Large intestine (tissue), 3 donors: ENCODE measurements around the gene CD209. TPM values are rescaled to one million over a fixed set of nuclear protein-coding genes. Genes with fewer than 3 reads are reported as not detected.

Source experiments
- DNase-seq, 2 donors: peaks; one replicate each; pipeline versions ENCODE4 v3.0.0 to v3.0.0-alpha.2; 2013
- H3K27ac ChIP-seq: one replicate; pipeline ENCODE4 v1.5.1; 2013; ENCODE audit warnings: low read length
- H3K27me3 ChIP-seq: 2 replicates; pipeline ENCODE4 v1.6.1; 2013; ENCODE audit warnings: low read length; ENCODE audit not compliant: control insufficient read depth, insufficient read depth
- H3K36me3 ChIP-seq: 2 replicates; pipeline ENCODE4 v1.6.1; 2013; ENCODE audit warnings: low read length; ENCODE audit not compliant: control insufficient read depth, insufficient read depth
- H3K4me1 ChIP-seq: one replicate; pipeline ENCODE4 v1.6.1; 2013; ENCODE audit warnings: low read length; ENCODE audit not compliant: control insufficient read depth, insufficient read depth
- H3K4me3 ChIP-seq: one replicate; pipeline ENCODE4 v1.5.1; 2013; ENCODE audit warnings: low read length
- H3K9me3 ChIP-seq: one replicate; pipeline ENCODE4 v1.6.1; 2013; ENCODE audit warnings: mild to moderate bottlenecking, low read depth, low read length, moderate library complexity; ENCODE audit not compliant: control insufficient read depth
- WGBS: methylation state at CpG from one replicate; pipeline ENCODE4 v1.1.5; 2013; ENCODE audit warnings: low lambda C conversion rate; ENCODE audit not compliant: insufficient coverage; 5-methylcytosine and 5-hydroxymethylcytosine counted together
- polyA plus RNA-seq: library from polyadenylated mRNA; unstranded; fragments of 120-200 nt; gene quantifications from one replicate; pipeline ENCODE4 v1.2.1, GENCODE V29; 2013

CD209 gene
- polyA plus RNA-seq, 1 donor = 14.4 TPM

DNA sequence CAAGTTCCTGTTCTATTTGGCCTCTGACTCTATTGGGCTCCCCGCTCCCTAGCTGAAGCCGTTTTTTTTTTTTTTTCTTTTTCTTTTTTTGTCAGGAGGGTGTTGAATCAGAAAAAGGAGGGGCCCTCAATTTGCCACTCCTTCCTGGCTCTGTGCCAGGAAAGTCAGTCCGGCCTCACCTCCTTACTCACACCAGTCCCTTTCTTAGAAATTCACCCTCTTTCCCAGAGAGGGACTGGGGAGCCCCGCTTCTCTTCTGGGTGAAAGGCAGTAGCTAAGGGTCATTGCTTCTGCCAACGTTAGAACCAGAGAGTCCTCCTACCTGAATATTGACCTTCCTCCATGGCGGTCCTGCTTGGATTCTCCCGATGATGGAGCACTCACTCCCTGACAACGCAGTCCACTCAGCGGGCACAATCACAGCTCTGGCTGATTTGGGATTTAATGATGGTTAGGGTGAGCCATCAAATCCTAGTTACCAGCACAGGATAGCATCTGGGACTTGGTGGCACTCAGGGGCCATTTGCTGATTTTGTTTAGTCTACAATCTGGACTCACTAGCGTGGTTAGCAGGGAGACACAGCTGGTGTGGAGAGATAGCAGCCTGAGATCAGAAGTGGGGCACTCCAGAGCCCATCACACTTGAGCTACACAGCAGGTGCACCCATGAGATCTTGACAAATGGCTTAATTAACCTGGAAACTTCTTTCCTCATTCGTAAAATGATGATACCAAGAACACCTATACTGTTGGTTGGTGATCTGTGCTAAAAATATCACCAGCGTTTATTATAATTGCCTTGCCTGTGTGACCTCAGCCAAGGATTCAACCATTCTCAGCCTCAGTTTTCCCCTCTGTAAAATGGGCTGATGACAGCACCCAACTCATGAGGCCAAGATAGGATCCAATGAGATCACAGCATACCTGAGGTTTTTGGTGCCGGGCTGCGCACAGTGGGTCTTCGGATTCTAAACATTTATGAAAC, 47.6 kb downstream of the CD209 start:
- Histone ChIP-seq H3K27ac (no peak overlapping the region), H3K27me3 (peaks cover 10% of the 10 kb centered on the region)
- no CpG with 5 or more reads among the region's 15 CpGs for WGBS

DNA sequence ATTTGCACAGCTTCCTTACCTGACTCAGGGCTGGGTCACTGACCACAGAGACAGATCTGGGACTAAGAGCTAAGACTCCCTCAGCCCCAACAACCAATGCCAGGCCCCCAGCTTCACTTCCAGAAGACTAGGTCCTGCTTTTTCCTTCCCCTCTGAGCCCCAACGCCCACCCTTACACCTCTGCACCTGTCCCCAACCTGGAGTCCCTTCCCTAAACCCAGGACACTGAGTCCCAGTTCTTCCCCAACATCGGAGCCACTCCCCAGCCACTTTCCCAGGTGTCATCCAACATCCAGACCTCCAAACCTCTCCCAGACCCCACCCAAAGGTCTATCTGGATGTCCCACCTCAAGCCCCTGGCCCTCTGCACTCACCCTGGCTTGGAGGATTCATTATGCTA, 48.3 kb downstream of the CD209 start:
- Histone ChIP-seq H3K4me3 (no peak overlapping the region), H3K36me3 (no peaks in the 10 kb centered on the region), H3K9me3 (no peaks in the 10 kb centered on the region), H3K27me3 (peaks cover 10% of the 10 kb centered on the region), H3K4me1 (no peaks in the 10 kb centered on the region), H3K27ac (no peak overlapping the region)
- WGBS = 83% methylated on average over 1 of the region's 2 CpGs
- DNase-seq = no peak

More for the DNA sequence above, 47.6 kb downstream of the CD209 start:
- no peak overlapping the region for H3K4me3 ChIP-seq
- no peaks in the 10 kb centered on the region for H3K4me1 ChIP-seq
- no peaks in the 10 kb centered on the region for H3K9me3 ChIP-seq
- no peaks in the 10 kb centered on the region for H3K36me3 ChIP-seq
- no peak for DNase-seq

DNA sequence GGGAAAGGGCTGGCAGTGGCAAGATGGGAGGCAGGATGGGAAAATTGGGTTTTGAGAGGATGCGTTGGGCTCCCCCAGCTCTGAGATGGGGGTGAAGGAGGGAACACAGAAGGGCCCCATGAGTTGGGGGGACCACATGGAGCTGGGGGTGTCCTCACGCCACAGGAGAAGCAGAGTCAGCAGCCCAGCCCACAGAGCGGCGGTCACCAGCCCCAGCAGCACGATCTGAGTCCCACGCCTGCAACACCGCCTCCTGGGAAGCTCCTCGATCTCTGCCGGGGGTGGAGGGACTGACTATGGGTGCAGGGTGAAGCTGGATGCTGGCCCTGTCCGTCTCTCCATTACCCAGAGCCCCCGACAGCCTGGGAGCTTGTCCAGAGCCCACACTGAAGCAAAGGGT, 48.8 kb downstream of the CD209 start:
- Histone ChIP-seq H3K4me1 (no peaks in the 10 kb centered on the region), H3K36me3 (no peaks in the 10 kb centered on the region), H3K27ac (no peak overlapping the region), H3K9me3 (no peaks in the 10 kb centered on the region), H3K4me3 (no peak overlapping the region), H3K27me3 (peaks cover 10% of the 10 kb centered on the region)
- DNase-seq = no peak
- WGBS = no CpG with 5 or more reads among the region's 11 CpGs

DNA sequence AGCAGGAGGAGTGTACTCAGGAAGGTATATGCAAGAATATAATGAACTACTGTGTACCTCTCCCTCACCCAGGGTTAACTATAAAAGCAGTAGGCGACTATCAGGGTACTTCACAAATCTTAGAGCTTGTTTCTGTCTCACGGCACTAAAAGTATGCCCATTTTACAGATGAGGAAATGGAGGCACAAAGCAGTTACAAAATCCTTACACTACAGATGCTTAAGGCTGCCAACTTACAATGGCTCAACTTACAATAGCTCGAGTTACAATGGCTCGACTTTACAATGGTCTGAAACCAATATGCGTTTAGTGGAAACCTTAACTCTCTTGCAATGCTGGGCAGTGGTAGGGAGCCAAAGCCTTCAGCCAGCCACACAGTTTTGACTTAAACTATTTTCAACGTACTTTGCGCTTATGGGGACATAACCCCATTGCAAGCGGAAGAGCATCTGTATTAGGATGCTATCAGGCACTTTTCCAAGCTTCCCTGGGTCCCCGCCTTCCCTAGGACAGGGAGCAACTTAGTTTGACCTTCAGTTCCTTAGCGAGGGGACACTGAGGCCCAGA, 49.5 kb downstream of the CD209 start:
- DNase-seq = no peak
- no peak overlapping the region for H3K4me3 ChIP-seq
- WGBS = no CpG with 5 or more reads among the region's 10 CpGs
- H3K27me3 ChIP-seq = peaks cover 10% of the 10 kb centered on the region
- no peaks in the 10 kb centered on the region for H3K4me1 ChIP-seq
- H3K9me3 ChIP-seq = no peaks in the 10 kb centered on the region
- no peak overlapping the region for H3K27ac ChIP-seq
- H3K36me3 ChIP-seq = no peaks in the 10 kb centered on the region

DNA sequence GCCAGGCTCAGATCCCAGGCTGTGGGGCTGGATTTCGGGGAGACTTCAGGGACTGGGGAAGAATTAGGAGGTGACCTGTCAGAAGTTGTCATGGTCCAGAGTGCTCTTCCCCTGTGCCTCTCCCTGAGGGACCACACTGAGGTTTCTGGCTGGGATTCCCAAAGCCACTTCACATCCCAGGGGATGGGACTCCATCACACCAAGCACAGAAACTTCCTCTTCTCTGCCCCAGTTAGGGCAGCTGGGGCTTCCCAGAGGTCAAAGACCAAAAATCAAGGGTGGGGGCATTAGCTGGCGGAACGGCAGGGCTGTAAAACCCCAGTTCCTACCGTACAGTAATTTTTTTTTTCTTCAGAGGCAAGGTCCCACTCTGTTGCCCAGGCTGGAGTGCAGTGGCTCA, 52.8 kb downstream of the CD209 start:
- Histone ChIP-seq H3K27me3 (peaks cover 19% of the 10 kb centered on the region), H3K36me3 (no peaks in the 10 kb centered on the region), H3K27ac (no peak overlapping the region), H3K4me1 (no peaks in the 10 kb centered on the region), H3K9me3 (peaks cover 4% of the 10 kb centered on the region), H3K4me3 (no peak overlapping the region)
- WGBS = no CpG with 5 or more reads among the region's 4 CpGs
- no peak for DNase-seq

DNA sequence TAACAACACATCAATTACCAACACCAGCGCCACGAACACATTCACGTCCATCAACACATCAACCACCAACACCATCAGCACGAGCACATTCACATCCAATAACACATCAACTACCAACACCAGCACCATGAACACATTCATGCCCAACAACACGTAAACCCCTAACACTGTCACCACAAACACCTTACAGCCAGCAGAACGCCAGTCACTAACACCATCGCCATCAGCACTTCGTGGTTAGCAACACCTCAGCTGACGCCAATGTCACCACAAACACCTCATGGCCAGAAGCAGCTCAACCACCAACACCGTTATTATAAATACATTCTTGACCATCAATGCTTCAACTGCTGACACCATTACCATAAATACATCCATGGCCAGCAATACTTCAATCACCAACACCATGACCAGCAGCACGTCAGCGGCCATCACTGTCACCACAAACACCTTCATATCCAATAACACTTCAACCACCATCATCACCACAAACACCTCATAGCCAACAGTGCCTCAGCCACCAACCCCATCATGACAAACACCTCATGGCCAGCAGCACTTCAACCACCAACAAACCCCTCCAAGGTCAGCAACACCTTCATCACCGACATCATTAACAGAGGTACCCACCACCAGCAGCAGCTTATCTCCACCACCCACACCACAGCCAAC, 54.8 kb downstream of the CD209 start:
- H3K27ac ChIP-seq = no peak overlapping the region
- no peak overlapping the region for H3K4me3 ChIP-seq
- WGBS = 100% methylated on average over 2 of the region's 13 CpGs
- H3K4me1 ChIP-seq = no peaks in the 10 kb centered on the region
- DNase-seq = no peak
- peaks cover 4% of the 10 kb centered on the region for H3K9me3 ChIP-seq
- H3K27me3 ChIP-seq = peaks cover 24% of the 10 kb centered on the region
- no peaks in the 10 kb centered on the region for H3K36me3 ChIP-seq

DNA sequence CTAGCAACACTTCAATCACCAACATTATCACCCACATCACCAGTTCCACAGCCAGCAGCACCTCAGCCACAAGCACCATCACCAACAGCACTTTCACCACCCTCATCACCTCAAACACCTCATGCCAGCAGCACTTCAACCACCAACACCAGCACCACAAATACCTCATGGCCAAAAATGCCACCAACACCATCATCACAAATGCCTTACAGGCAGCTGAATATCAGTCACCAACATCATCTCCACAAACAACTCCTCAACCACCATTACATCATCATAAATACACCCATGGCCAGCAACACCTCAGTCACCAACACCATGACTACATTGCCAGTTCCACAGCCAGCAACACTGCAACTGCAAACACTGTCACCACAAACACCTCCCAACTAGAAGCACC, 55.8 kb downstream of the CD209 start:
- H3K4me3 ChIP-seq = no peak overlapping the region
- peaks cover 22% of the 10 kb centered on the region for H3K27me3 ChIP-seq
- DNase-seq = no peak
- no peak overlapping the region for H3K27ac ChIP-seq
- no peaks in the 10 kb centered on the region for H3K36me3 ChIP-seq
- no peaks in the 10 kb centered on the region for H3K4me1 ChIP-seq
- peaks cover 4% of the 10 kb centered on the region for H3K9me3 ChIP-seq

DNA sequence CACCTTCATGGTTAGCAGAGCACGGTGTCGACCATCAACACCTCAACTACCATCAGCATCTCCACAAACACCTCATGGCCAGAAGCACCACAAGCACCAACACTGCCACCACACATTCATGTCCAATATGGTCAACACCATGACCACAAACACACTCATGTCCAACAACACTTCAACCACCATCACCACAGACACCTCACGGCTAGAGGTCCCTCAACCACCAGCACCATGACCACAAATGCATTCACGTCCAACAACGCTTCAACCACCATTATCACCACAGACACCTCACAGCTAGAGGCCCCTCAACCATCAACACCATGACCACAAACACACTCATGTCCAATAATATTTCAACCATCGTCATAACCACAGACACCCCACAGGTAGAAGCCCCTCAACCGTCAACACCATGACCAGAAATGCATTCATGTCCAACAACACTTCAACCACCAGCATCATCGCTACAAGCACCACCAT, 56.5 kb downstream of the CD209 start:
- H3K27ac ChIP-seq = no peak overlapping the region
- H3K27me3 ChIP-seq = peaks cover 22% of the 10 kb centered on the region
- no peaks in the 10 kb centered on the region for H3K4me1 ChIP-seq
- H3K36me3 ChIP-seq = no peaks in the 10 kb centered on the region
- WGBS = no CpG with 5 or more reads among the region's 8 CpGs
- H3K4me3 ChIP-seq = no peak overlapping the region
- DNase-seq = no peak
- H3K9me3 ChIP-seq = peaks cover 4% of the 10 kb centered on the region
